NB4 (cell line): ENCODE data around the gene ABCC8.

Source experiments
- MYC ChIP-seq: IDR thresholded peaks from 2 replicates; pipeline ENCODE4 v1.6.1; 2011; ENCODE audit warnings: low read depth, low read length
- POLR2A ChIP-seq: IDR thresholded peaks from 2 replicates; pipeline ENCODE4 v1.6.1; 2011; ENCODE audit warnings: mild to moderate bottlenecking; ENCODE audit not compliant: insufficient read length; ENCODE audit errors: extremely low read depth
- TF ChIP-seq, protein P1 (sequence below): IDR thresholded peaks from one replicate; pipeline ENCODE4 v1.5.1; 2012; ENCODE audit warnings: low read depth, low read length
- TF ChIP-seq, protein P2 (sequence below): IDR thresholded peaks from 2 replicates; pipeline ENCODE4 v1.6.1; 2011; ENCODE audit warnings: low read depth, low read length

GRCh38 chr11:17508306-17508705 lies 31.7 kb upstream of the ABCC8 start:
- TF ChIP-seq, protein P1, sequence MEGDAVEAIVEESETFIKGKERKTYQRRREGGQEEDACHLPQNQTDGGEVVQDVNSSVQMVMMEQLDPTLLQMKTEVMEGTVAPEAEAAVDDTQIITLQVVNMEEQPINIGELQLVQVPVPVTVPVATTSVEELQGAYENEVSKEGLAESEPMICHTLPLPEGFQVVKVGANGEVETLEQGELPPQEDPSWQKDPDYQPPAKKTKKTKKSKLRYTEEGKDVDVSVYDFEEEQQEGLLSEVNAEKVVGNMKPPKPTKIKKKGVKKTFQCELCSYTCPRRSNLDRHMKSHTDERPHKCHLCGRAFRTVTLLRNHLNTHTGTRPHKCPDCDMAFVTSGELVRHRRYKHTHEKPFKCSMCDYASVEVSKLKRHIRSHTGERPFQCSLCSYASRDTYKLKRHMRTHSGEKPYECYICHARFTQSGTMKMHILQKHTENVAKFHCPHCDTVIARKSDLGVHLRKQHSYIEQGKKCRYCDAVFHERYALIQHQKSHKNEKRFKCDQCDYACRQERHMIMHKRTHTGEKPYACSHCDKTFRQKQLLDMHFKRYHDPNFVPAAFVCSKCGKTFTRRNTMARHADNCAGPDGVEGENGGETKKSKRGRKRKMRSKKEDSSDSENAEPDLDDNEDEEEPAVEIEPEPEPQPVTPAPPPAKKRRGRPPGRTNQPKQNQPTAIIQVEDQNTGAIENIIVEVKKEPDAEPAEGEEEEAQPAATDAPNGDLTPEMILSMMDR: no peak
- no peak for TF ChIP-seq POLR2A
- TF ChIP-seq MYC: no peak
- TF ChIP-seq, protein P2, sequence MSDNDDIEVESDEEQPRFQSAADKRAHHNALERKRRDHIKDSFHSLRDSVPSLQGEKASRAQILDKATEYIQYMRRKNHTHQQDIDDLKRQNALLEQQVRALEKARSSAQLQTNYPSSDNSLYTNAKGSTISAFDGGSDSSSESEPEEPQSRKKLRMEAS: no peak
